G401.6 (cell line): ENCODE results near the gene UBR3.
"Not testable (repeated sequence)": the region's sequence is repeated elsewhere in the genome, so short reads cannot be mapped to it uniquely, and the experiment has no call there.

ENCODE experiments used
- FAIRE-seq: peaks from 2 replicates; lab custom pipeline; 2012; peaks lifted over from hg19 to GRCh38; lab: Jason Lieb, UNC

Gene UBR3

GRCh38 chr2:169955940-169956339, 128.7 kb downstream of the UBR3 start:
- FAIRE-seq: peak; percentile 3

- not testable (repeated sequence) for FAIRE-seq
Measured at GRCh38 chr2:169957219-169957618, 130.0 kb downstream of the UBR3 start.

- FAIRE-seq: no peak
Measured at GRCh38 chr2:169961911-169962310, 134.7 kb downstream of the UBR3 start.

GRCh38 chr2:169963786-169964185, 136.5 kb downstream of the UBR3 start:
- no peak for FAIRE-seq

- no peak for FAIRE-seq
Measured at GRCh38 chr2:169964740-169965139, 137.5 kb downstream of the UBR3 start.

GRCh38 chr2:169965495-169965894, 138.2 kb downstream of the UBR3 start:
- no peak for FAIRE-seq

- no peak for FAIRE-seq
Measured at GRCh38 chr2:169966454-169966853, 139.2 kb downstream of the UBR3 start.

GRCh38 chr2:169968743-169969142, 141.5 kb downstream of the UBR3 start:
- FAIRE-seq: no peak

GRCh38 chr2:169975221-169975620, 148.0 kb downstream of the UBR3 start:
- FAIRE-seq: no peak

GRCh38 chr2:169976335-169976851, 149.1 kb downstream of the UBR3 start:
- no peak for FAIRE-seq

- no peak for FAIRE-seq
Measured at GRCh38 chr2:169977530-169977929, 150.3 kb downstream of the UBR3 start.

- FAIRE-seq: no peak
Measured at GRCh38 chr2:169978402-169979017, 151.3 kb downstream of the UBR3 start.

GRCh38 chr2:169979025-169979424, 151.8 kb downstream of the UBR3 start:
- FAIRE-seq: no peak

GRCh38 chr2:169980001-169980400, 152.7 kb downstream of the UBR3 start:
- FAIRE-seq: no peak

GRCh38 chr2:169980643-169981042, 153.4 kb downstream of the UBR3 start:
- FAIRE-seq: no peak

GRCh38 chr2:169982929-169983328, 155.7 kb downstream of the UBR3 start:
- FAIRE-seq: no peak

GRCh38 chr2:169983506-169983905, 156.3 kb downstream of the UBR3 start:
- FAIRE-seq: peak; percentile 81

- no peak for FAIRE-seq
Measured at GRCh38 chr2:169984145-169984544, 156.9 kb downstream of the UBR3 start.

GRCh38 chr2:169994752-169995151, 167.5 kb downstream of the UBR3 start:
- FAIRE-seq: no peak

GRCh38 chr2:169997140-169997887, 170.1 kb downstream of the UBR3 start:
- no peak for FAIRE-seq

GRCh38 chr2:169999054-169999453, 171.8 kb downstream of the UBR3 start:
- FAIRE-seq: no peak

- FAIRE-seq: no peak
Measured at GRCh38 chr2:170002096-170002495, 174.8 kb downstream of the UBR3 start.

GRCh38 chr2:170005702-170006101, 178.4 kb downstream of the UBR3 start:
- FAIRE-seq: peak; percentile 96
